Gastroesophageal sphincter (tissue), 4 donors: Measurements from ENCODE around the gene MYO18A. TPM values are rescaled to one million over a fixed set of nuclear protein-coding genes. Genes with fewer than 3 reads are reported as not detected.

Experiments used
- ATAC-seq: fragments of 150-250 bp; one replicate; pipeline ENCODE4 v1.9.1; 2016; ENCODE audit warnings: mild to moderate bottlenecking, moderate library complexity
- H3K27ac ChIP-seq, 4 donors: fragments of 200-600 bp; sonication (generic) in 3 of 4; 1 replicate in 3 of 4; 2 replicates in 1 of 4; pipeline ENCODE4 v1.5.1; 2016 to 2019
- H3K27me3 ChIP-seq: fragments of 200-600 bp; sonication (generic); one replicate; pipeline ENCODE4 v1.5.1; 2019
- H3K36me3 ChIP-seq, 2 donors: fragments of 200-600 bp; sonication (generic); one replicate each; pipeline ENCODE4 v1.5.1; 2019; ENCODE audit warnings: control low read depth in 1 of 2
- H3K4me1 ChIP-seq, 3 donors: fragments of 200-600 bp; sonication (generic); 1 replicate in 2 of 3; 2 replicates in 1 of 3; pipeline ENCODE4 v1.5.1; 2016 to 2019; ENCODE audit warnings: control low read depth in 2 of 3
- H3K4me3 ChIP-seq, 2 donors: fragments of 200-600 bp; sonication (generic); one replicate each; pipeline ENCODE4 v1.5.1; 2019; ENCODE audit warnings: mild to moderate bottlenecking in 1 of 2, moderate library complexity in 1 of 2
- H3K9me3 ChIP-seq, 3 donors: fragments of 200-600 bp; sonication (generic); one replicate each; pipeline ENCODE4 v1.5.1; 2017 to 2019; ENCODE audit warnings: control low read depth in 2 of 3
- EP300 ChIP-seq: sonication (generic); formaldehyde crosslinking; IDR thresholded peaks from one replicate; pipeline ENCODE4 v1.6.1; 2017; ENCODE audit warnings: antibody characterized with exemption, mild to moderate bottlenecking
- POLR2A ChIP-seq, 2 donors: fragments of 450-650 bp; IDR thresholded peaks; one replicate each; pipeline ENCODE4 v1.6.1; 2017; ENCODE audit warnings: antibody characterized with exemption in 2 of 2, mild to moderate bottlenecking in 2 of 2, moderate library complexity in 1 of 2
- POLR2AphosphoS5 ChIP-seq: sonication (generic); formaldehyde crosslinking; IDR thresholded peaks from one replicate; pipeline ENCODE4 v1.6.1; 2017; ENCODE audit warnings: antibody characterized with exemption
- WGBS, 2 donors: methylation state at CpG; one replicate each; pipeline ENCODE4 v1.1.5; 2018; ENCODE audit warnings: low coverage in 1 of 2; 5-methylcytosine and 5-hydroxymethylcytosine counted together
- total RNA-seq, 4 donors: library from RNA; depleted of rRNA; stranded (reverse); fragments of >200 nt; gene quantifications; one replicate each; pipeline ENCODE4 v1.1.0, GENCODE V29; 2016
- TF ChIP-seq, protein P1 (sequence below), 4 experiments: fragments of 200-600 bp in 2 of 4; fragments of 450-650 bp in 2 of 4; sonication (generic) in 1 of 4; IDR thresholded peaks; one replicate each; pipeline ENCODE4 v1.5.1; 2017 to 2019; ENCODE audit warnings: antibody characterized with exemption in 4 of 4, mild to moderate bottlenecking in 2 of 4, moderate library complexity in 2 of 4

MYO18A gene
- total RNA-seq, 4 donors from 2014 or later = 45.5 to 70.5 (median 56.5) TPM

DNA sequence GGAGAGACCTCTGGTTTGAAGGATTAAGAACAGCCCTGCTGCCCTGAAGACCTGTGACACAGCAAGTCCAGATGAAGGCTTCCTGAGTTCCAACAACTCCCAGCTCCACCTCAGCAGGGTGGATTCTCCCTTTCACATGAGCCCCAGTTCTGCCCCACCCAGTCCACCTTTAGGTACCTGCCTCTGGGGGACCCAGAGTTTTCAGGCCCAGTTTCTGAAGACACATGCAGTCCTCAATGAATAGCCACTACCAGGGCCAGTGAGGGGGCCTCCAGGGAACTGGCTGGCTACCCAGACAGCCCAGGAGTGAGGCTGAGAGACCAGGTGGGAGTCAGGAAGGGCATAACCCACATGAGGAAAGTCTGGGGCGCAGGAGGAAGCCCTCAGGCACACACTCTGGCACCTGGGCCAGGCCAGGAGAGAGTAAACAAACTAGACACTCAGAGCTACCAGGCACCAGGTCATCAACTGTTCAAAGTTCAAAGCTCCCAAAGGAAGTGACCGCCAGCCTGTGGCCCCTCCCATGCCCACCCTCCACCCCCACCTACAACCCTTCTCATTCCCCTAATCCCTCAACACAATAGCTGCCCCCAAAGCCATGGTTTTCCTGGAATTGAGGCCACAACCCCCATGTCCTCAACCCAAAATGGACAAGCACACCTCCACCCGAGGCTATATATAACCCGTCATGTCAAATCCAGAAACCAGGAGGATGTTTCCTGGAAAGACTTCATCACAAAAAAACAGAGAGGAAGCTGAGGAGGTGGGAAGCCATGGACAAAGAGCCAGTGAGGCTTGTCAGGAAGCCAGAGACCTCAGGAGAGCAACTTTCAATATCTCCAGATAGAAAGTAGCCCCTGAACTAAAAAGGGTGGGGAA lies 2.1 kb downstream of the MYO18A start:
- WGBS, 2 donors = 25 to 37% methylated on average over 2 of the region's 4 CpGs
- TF ChIP-seq POLR2AphosphoS5 (peak; percentile 24), EP300 (no peak), POLR2A (IDR thresholded peaks at IDR 0.05) (no peak)
- peaks cover 0 to 58% (median 42%) of the 10 kb centered on the region in 3 donors for H3K4me1 ChIP-seq
- no peaks in the 10 kb centered on the region for H3K27me3 ChIP-seq
- H3K4me3 ChIP-seq = peak overlapping the region in 1 of 2 donors; percentile 66
- no peaks in the 10 kb centered on the region for H3K36me3 ChIP-seq
- H3K9me3 ChIP-seq = no peaks in the 10 kb centered on the region
- no peak for ATAC-seq
- H3K27ac ChIP-seq = peak overlapping the region; percentile 5 to 93 (median 90)

DNA sequence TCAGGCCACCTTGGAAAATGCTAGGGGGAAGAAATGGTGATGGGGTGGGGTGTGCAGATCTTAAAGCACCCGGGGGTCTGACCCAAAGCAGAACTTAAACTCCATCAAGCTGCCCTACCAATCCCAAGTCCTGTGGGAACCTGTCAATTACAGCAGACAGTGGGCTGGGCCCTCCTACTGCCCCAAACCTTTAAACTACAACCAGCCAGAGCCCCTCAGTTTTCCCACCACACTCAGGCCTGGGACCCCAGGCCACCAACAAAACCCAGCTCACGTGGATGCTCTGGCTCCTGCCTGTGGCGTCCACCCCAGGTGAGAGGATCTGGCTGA lies 2.7 kb downstream of the MYO18A start:
- whole genome bisulfite sequencing, 2 donors = 20 to 100% methylated on average over 1 of the region's 3 CpGs
- peak overlapping the region in 1 of 2 donors; percentile 66 for H3K4me3 ChIP-seq
- no peaks in the 10 kb centered on the region for H3K27me3 ChIP-seq
- H3K4me1 ChIP-seq = peaks cover 0 to 58% (median 42%) of the 10 kb centered on the region in 3 donors
- H3K27ac ChIP-seq = peak overlapping the region; percentile 6 to 93 (median 90)
- H3K36me3 ChIP-seq = no peaks in the 10 kb centered on the region
- ATAC-seq = no peak
- no peak for TF ChIP-seq POLR2A (IDR thresholded peaks at IDR 0.05)
- no peak for TF ChIP-seq EP300
- TF ChIP-seq, protein P1, sequence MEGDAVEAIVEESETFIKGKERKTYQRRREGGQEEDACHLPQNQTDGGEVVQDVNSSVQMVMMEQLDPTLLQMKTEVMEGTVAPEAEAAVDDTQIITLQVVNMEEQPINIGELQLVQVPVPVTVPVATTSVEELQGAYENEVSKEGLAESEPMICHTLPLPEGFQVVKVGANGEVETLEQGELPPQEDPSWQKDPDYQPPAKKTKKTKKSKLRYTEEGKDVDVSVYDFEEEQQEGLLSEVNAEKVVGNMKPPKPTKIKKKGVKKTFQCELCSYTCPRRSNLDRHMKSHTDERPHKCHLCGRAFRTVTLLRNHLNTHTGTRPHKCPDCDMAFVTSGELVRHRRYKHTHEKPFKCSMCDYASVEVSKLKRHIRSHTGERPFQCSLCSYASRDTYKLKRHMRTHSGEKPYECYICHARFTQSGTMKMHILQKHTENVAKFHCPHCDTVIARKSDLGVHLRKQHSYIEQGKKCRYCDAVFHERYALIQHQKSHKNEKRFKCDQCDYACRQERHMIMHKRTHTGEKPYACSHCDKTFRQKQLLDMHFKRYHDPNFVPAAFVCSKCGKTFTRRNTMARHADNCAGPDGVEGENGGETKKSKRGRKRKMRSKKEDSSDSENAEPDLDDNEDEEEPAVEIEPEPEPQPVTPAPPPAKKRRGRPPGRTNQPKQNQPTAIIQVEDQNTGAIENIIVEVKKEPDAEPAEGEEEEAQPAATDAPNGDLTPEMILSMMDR (IDR thresholded peaks at IDR 0.05) = no peak
- no peak for TF ChIP-seq POLR2AphosphoS5
- H3K9me3 ChIP-seq = no peaks in the 10 kb centered on the region

- ATAC-seq = peak; percentile 45
- Histone ChIP-seq H3K36me3 (no peaks in the 10 kb centered on the region), H3K4me1 (peaks cover 0 to 58% (median 42%) of the 10 kb centered on the region in 3 donors), H3K9me3 (no peaks in the 10 kb centered on the region), H3K4me3 (peak overlapping the region; percentile 35 to 66), H3K27ac (peak overlapping the region; percentile 4 to 93 (median 90)), H3K27me3 (no peaks in the 10 kb centered on the region)
- TF ChIP-seq, protein P1 (IDR thresholded peaks at IDR 0.05) = peak in 3 of 4 experiments; percentile 1 to 25 (median 3)
- TF ChIP-seq POLR2AphosphoS5 (peak; percentile 8), EP300 (no peak), POLR2A (IDR thresholded peaks at IDR 0.05) (no peak)
- 11 to 25% methylated on average over 2 to 6 of the region's 51 CpGs for WGBS, 2 donors
Measured at GRCh38 chr17:29176558-29177351, 3.4 kb downstream of the MYO18A start.

DNA sequence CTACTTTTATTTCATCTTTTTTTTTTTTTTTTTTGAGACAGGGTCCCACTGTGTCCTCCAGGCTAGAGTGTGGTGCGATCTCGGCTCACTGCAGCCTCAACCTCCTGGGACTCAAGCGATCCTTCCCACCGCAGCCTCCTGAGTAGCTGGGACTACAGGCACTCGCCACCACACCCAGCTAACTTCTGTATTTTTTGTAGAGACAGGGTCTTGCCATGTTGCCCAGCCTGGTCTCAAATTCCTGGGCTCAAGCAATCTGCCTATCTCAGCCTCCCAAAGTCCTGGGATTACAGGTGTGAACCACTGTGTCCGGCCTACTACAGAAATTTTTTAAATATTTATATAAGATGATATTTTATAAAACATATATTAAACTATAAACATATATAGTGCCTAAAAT lies 4.8 kb downstream of the MYO18A start:
- ATAC-seq = no peak
- TF ChIP-seq EP300 = no peak
- TF ChIP-seq, protein P1 (IDR thresholded peaks at IDR 0.05) = no peak
- TF ChIP-seq POLR2AphosphoS5 = no peak
- no peak for TF ChIP-seq POLR2A (IDR thresholded peaks at IDR 0.05)
- H3K4me3 ChIP-seq = no peak overlapping the region
- WGBS, 2 donors = 95 to 100% methylated on average over 2 of the region's 6 CpGs
- peaks cover 0 to 45% (median 35%) of the 10 kb centered on the region in 3 donors for H3K4me1 ChIP-seq
- peak overlapping the region in 1 of 4 donors; percentile 91 for H3K27ac ChIP-seq
- no peaks in the 10 kb centered on the region for H3K36me3 ChIP-seq
- no peaks in the 10 kb centered on the region for H3K9me3 ChIP-seq
- no peaks in the 10 kb centered on the region for H3K27me3 ChIP-seq

- Histone ChIP-seq H3K36me3 (no peaks in the 10 kb centered on the region), H3K27me3 (no peaks in the 10 kb centered on the region), H3K9me3 (no peaks in the 10 kb centered on the region), H3K4me1 (peaks cover 0 to 34% (median 16%) of the 10 kb centered on the region in 3 donors), H3K4me3 (no peak overlapping the region), H3K27ac (no peak overlapping the region)
- no peak for ATAC-seq
- TF ChIP-seq, protein P1 (IDR thresholded peaks at IDR 0.05) = no peak
- no peak for TF ChIP-seq POLR2AphosphoS5
- 81 to 100% methylated on average over 1 of the region's 1 CpG for whole genome bisulfite sequencing, 2 donors
Measured at GRCh38 chr17:29172589-29172988, 7.6 kb downstream of the MYO18A start.
